B cell (primary cell): ENCODE measurements around the gene CYFIP1. TPM values are rescaled to one million over a fixed set of nuclear protein-coding genes. Genes with fewer than 3 reads are reported as not detected.
"Not testable (repeated sequence)": the region's sequence is repeated elsewhere in the genome, so short reads cannot be mapped to it uniquely, and the experiment has no call there.

ENCODE experiments used
- ATAC-seq: fragments of 200-7000 bp; cut with Tn5 transposase; one replicate; pipeline ENCODE4 v1.10.0; 2021; ENCODE audit warnings: low read depth, mild to moderate bottlenecking, moderate number of reproducible peaks, moderate library complexity
- CTCF ChIA-PET: fragments of 350-600 bp; sonication (Branson Sonifier 250); formaldehyde crosslinking; loops from one replicate; lab custom pipeline; 2021; ENCODE audit warnings: antibody characterized with exemption, inconsistent platforms; lab: Charles Lee
- POLR2A ChIA-PET: fragments of 350-600 bp; sonication (Branson Sonifier 250); formaldehyde crosslinking; loops from one replicate; lab custom pipeline; 2021; ENCODE audit warnings: antibody characterized with exemption; lab: Charles Lee
- DNase-seq: peaks from one replicate; pipeline ENCODE4 v3.0.0; 2013
- H2AFZ ChIP-seq: 2 replicates; pipeline ENCODE4 v1.6.1; 2012; ENCODE audit warnings: mild to moderate bottlenecking, low read depth, low read length; ENCODE audit not compliant: insufficient read depth, poor library complexity, severe bottlenecking
- H3K27ac ChIP-seq, 2 donors: 1 replicate in 1 of 2; 2 replicates in 1 of 2; pipeline ENCODE4 v1.5.1; 2012 to 2013; ENCODE audit warnings: low read length in 2 of 2, mild to moderate bottlenecking in 2 of 2, moderate library complexity in 1 of 2
- H3K27me3 ChIP-seq, 4 experiments: fragments of 200-600 bp in 1 of 4; sonication (generic) in 1 of 4; replicated peaks in 1 of 4; 1 replicate in 2 of 4; 2 replicates in 2 of 4; pipeline versions ENCODE4 v1.6.1 to v1.7.0; 2013 to 2016; ENCODE audit warnings: low read length in 3 of 4, mild to moderate bottlenecking in 2 of 4, mixed read lengths in 1 of 4, moderate library complexity in 1 of 4; ENCODE audit not compliant: insufficient read depth in 4 of 4, control insufficient read depth in 3 of 4; ENCODE audit errors: control extremely low read depth in 1 of 4
- H3K36me3 ChIP-seq, 2 experiments: replicated peaks in 1 of 2; 1 replicate in 1 of 2; 2 replicates in 1 of 2; pipeline versions ENCODE4 v1.6.1 to v1.7.1; 2013; ENCODE audit warnings: low read length in 1 of 2; ENCODE audit not compliant: insufficient read depth in 2 of 2, control insufficient read depth in 1 of 2; ENCODE audit errors: control extremely low read depth in 1 of 2, extremely low read depth in 1 of 2
- H3K4me1 ChIP-seq, 2 donors: fragments of 200-600 bp in 1 of 2; sonication (generic) in 1 of 2; 1 replicate in 1 of 2; 2 replicates in 1 of 2; pipeline versions ENCODE4 v1.5.1 to v1.6.1; 2013 to 2017; ENCODE audit warnings: low read length in 2 of 2; ENCODE audit not compliant: control insufficient read depth in 2 of 2, insufficient read depth in 2 of 2
- H3K4me2 ChIP-seq: replicated peaks from 2 replicates; pipeline ENCODE3; 2012; ENCODE audit warnings: mild to moderate bottlenecking, low read depth, low read length; ENCODE audit not compliant: poor library complexity, severe bottlenecking
- H3K4me3 ChIP-seq, 5 experiments: fragments of 200-600 bp in 1 of 5; sonication (generic) in 1 of 5; 1 replicate in 3 of 5; 2 replicates in 2 of 5; pipeline versions ENCODE4 v1.5.1 to v1.7.0; 2011 to 2016; ENCODE audit warnings: low read length in 4 of 5, mild to moderate bottlenecking in 4 of 5, low read depth in 2 of 5, control low read depth in 1 of 5, moderate library complexity in 1 of 5; ENCODE audit not compliant: insufficient read depth in 1 of 5; ENCODE audit errors: control extremely low read depth in 1 of 5, extremely low read depth in 1 of 5
- H3K79me2 ChIP-seq: fragments of 200-600 bp; sonication (generic); one replicate; pipeline ENCODE4 v1.6.0; 2016; ENCODE audit warnings: low read length; ENCODE audit not compliant: control insufficient read depth, insufficient read depth
- H3K9ac ChIP-seq: fragments of 200-600 bp; sonication (generic); 2 replicates; pipeline ENCODE4 v1.6.1; 2017; ENCODE audit warnings: mild to moderate bottlenecking, low read length, moderate library complexity
- H3K9me3 ChIP-seq, 3 donors: one replicate each; pipeline versions ENCODE4 v1.6.1 to v1.7.1; 2013; ENCODE audit warnings: low read length in 2 of 3; ENCODE audit not compliant: control insufficient read depth in 2 of 3, insufficient read depth in 1 of 3; ENCODE audit errors: control extremely low read depth in 1 of 3
- H4K20me1 ChIP-seq: 2 replicates; pipeline ENCODE4 v1.6.0; 2012; ENCODE audit warnings: mild to moderate bottlenecking, low read length; ENCODE audit not compliant: insufficient read depth, control insufficient read depth, poor library complexity, severe bottlenecking
- H3K27ac Mint-ChIP-seq: one replicate; pipeline ENCODE4 v1.8.0; 2021; ENCODE audit warnings: mixed read lengths
- H3K27me3 Mint-ChIP-seq: one replicate; pipeline ENCODE4 v1.8.0; 2021; ENCODE audit warnings: mixed read lengths
- H3K4me1 Mint-ChIP-seq: one replicate; pipeline ENCODE4 v1.8.0; 2021; ENCODE audit warnings: mixed read lengths
- H3K4me3 Mint-ChIP-seq: one replicate; pipeline ENCODE4 v1.8.0; 2021; ENCODE audit warnings: mixed read lengths
- H3K9me3 Mint-ChIP-seq: one replicate; pipeline ENCODE4 v1.8.0; 2022; ENCODE audit warnings: mixed read lengths; ENCODE audit not compliant: insufficient read depth
- CTCF ChIP-seq: fragments of 200-600 bp; IDR thresholded peaks from one replicate; pipeline ENCODE4 v1.8.0; 2022; ENCODE audit warnings: antibody characterized with exemption, mild to moderate bottlenecking
- EZH2 ChIP-seq: IDR thresholded peaks from 2 replicates; pipeline ENCODE4 v1.6.1; 2012; ENCODE audit warnings: borderline replicate concordance, low read depth, mild to moderate bottlenecking, moderate library complexity, low read length; ENCODE audit not compliant: insufficient read depth, poor library complexity, severe bottlenecking
- WGBS: methylation state at CpG from one replicate; pipeline ENCODE4 v1.1.5; 2013; ENCODE audit warnings: missing lambda C conversion rate; ENCODE audit not compliant: insufficient coverage; 5-methylcytosine and 5-hydroxymethylcytosine counted together
- intact Hi-C: fragments of 100-400 bp; cut with micrococcal nuclease; formaldehyde crosslinking; loops from one replicate; pipeline ENCODE4 v1.10.0; 2022
- polyA plus RNA-seq: library from polyadenylated mRNA; depleted of rRNA; stranded (reverse); fragments of >200 nt; gene quantifications from 2 replicates; pipeline ENCODE4 v1.2.3, GENCODE V29; 2012
- total RNA-seq, 2 donors: library from RNA; stranded (reverse); fragments of 120-200 nt in 1 of 2; gene quantifications; 1 replicate in 1 of 2; 2 replicates in 1 of 2; pipeline versions ENCODE4 v1.2.3 to v1.2.4, GENCODE V29; 2013 to 2022

The CYFIP1 gene
- total and polyA plus RNA-seq, 2 donors (not counting 1 experiment from before 2014, with no cell fraction given), result 6.2 to 13.5 TPM

- Histone ChIP-seq H3K4me3 (no peak overlapping the region), H3K4me2 (no peak overlapping the region), H3K36me3 (peaks cover 11 to 44% of the 10 kb centered on the region in 2 experiments), H4K20me1 (no peaks in the 10 kb centered on the region), H3K27ac (no peak overlapping the region), H3K79me2 (no peaks in the 10 kb centered on the region), H3K9ac (no peak overlapping the region), H3K4me1 (no peaks in the 10 kb centered on the region), H3K9me3 (no peaks in the 10 kb centered on the region), H2AFZ (no peak overlapping the region), H3K27me3 (no peaks in the 10 kb centered on the region)
- no peak for TF ChIP-seq CTCF
- no peak for TF ChIP-seq EZH2
- intact Hi-C loops, result no loop called here
- no peak for DNase-seq
- Mint-ChIP-seq H3K27ac (no peak overlapping the region), H3K4me3 (no peak overlapping the region), H3K4me1 (no peaks in the 10 kb centered on the region), H3K27me3 (no peaks in the 10 kb centered on the region), H3K9me3 (no peaks in the 10 kb centered on the region)
- ChIA-PET POLR2A (no interaction called here), CTCF (no interaction called here)
- WGBS, result 100% methylated on average over 5 of the region's 5 CpGs
- ATAC-seq, result no peak
Measured at GRCh38 chr15:23013681-23014080, 33.5 kb upstream of the CYFIP1 start.

- CTCF ChIA-PET, H3K4me1 ChIP-seq, H3K4me1 Mint-ChIP-seq, H3K27ac ChIP-seq, ATAC-seq, H4K20me1 ChIP-seq, H3K27me3 ChIP-seq, H3K9me3 Mint-ChIP-seq, H3K27me3 Mint-ChIP-seq, H3K4me3 Mint-ChIP-seq, intact Hi-C loops, H3K79me2 ChIP-seq, H3K4me2 ChIP-seq, H3K9ac ChIP-seq, H3K9me3 ChIP-seq, H3K27ac Mint-ChIP-seq, H3K4me3 ChIP-seq, DNase-seq, H2AFZ ChIP-seq: not testable (repeated sequence)
- POLR2A ChIA-PET, result interaction anchor here (0.7 kb wide), 1 partner anchor 79 kb away, joined by 8 read pairs; no protein-coding TSS in a partner anchor
- 100% methylated on average over 6 of the region's 9 CpGs for WGBS
- H3K36me3 ChIP-seq, result peaks cover 11 to 45% of the 10 kb centered on the region in 2 experiments
Measured at GRCh38 chr15:23012616-23013015, 32.4 kb upstream of the CYFIP1 start.
